HepG2 (cell line): ENCODE results near the gene OR4E1. TPM values are rescaled to one million over a fixed set of nuclear protein-coding genes. Genes with fewer than 3 reads are reported as not detected.

Source experiments
- ATAC-seq: fragments of 200-7000 bp; cut with Tn5 transposase; 3 replicates; pipeline ENCODE4 v1.9.1; 2020; ENCODE audit warnings: mild to moderate bottlenecking, moderate library complexity
- BruUV-seq: library from RNA; stranded (reverse); fragments of 400-500 nt; replicated peaks from 2 replicates; lab custom pipeline; 2021; lab: Mats Ljungman, UMichigan
- CTCF ChIA-PET: fragments of 300-600 bp; formaldehyde crosslinking; extraction: SDS; loops from one replicate; lab custom pipeline; 2021; ENCODE audit warnings: low total read pairs, inconsistent platforms, low intra/inter-chr PET ratio; lab: Yijun Ruan, JAX
- POLR2A ChIA-PET: fragments of 350-600 bp; sonication (Branson Sonifier 250); formaldehyde crosslinking; loops from one replicate; lab custom pipeline; 2020; ENCODE audit warnings: antibody characterized with exemption, inconsistent platforms; lab: Yijun Ruan, JAX
- DNase-seq: peaks from one replicate; pipeline ENCODE4 v3.0.0-alpha.2; 2015; ENCODE audit warnings: low spot score
- FAIRE-seq: peaks from 3 replicates; lab custom pipeline; 2011; peaks lifted over from hg19 to GRCh38; lab: Jason Lieb, UNC
- H2AFZ ChIP-seq: one replicate; pipeline ENCODE4 v1.6.1; 2011; ENCODE audit warnings: low read length, inconsistent platforms
- H3K27ac ChIP-seq: fragments of 300-600 bp; 3 replicates; pipeline ENCODE4 v1.8.0; 2011; ENCODE audit warnings: mixed run types, mild to moderate bottlenecking, mixed read lengths, low read length, inconsistent platforms; ENCODE audit not compliant: insufficient read depth; ENCODE audit errors: extremely low read length
- H3K27me3 ChIP-seq, 2 experiments: fragments of 200-600 bp in 1 of 2; 2 replicates in 1 of 2; 3 replicates in 1 of 2; pipeline versions ENCODE4 v1.6.0 to v1.8.0; 2011; ENCODE audit warnings: low read length in 2 of 2, mild to moderate bottlenecking in 2 of 2, moderate library complexity in 2 of 2, inconsistent platforms in 1 of 2; ENCODE audit not compliant: insufficient read depth in 2 of 2, control insufficient read depth in 1 of 2
- H3K36me3 ChIP-seq, 2 experiments: fragments of 200-600 bp in 1 of 2; replicated peaks in 1 of 2; 2 replicates in 1 of 2; 3 replicates in 1 of 2; pipeline versions ENCODE4 v1.5.1 to v1.8.0; 2011; ENCODE audit warnings: low read length in 2 of 2, inconsistent platforms in 1 of 2; ENCODE audit not compliant: insufficient read depth in 2 of 2, control insufficient read depth in 1 of 2
- H3K4me1 ChIP-seq: 2 replicates; pipeline ENCODE4 v1.5.1; 2012; ENCODE audit warnings: low read length, inconsistent platforms; ENCODE audit not compliant: insufficient read depth
- H3K4me2 ChIP-seq: 2 replicates; pipeline ENCODE4 v1.6.0; 2011; ENCODE audit warnings: low read depth, low read length, inconsistent platforms
- H3K4me3 ChIP-seq, 3 experiments: fragments of 200-600 bp in 1 of 3; sonication (generic), shearing (Covaris generic) in 1 of 3; replicated peaks in 1 of 3; 2 replicates each; pipeline ENCODE4 v1.5.1; 2011 to 2016; ENCODE audit warnings: low read length in 3 of 3, inconsistent platforms in 2 of 3, low read depth in 2 of 3, mild to moderate bottlenecking in 2 of 3, control low read depth in 1 of 3, mixed read lengths in 1 of 3; ENCODE audit not compliant: insufficient read depth in 1 of 3
- H3K79me2 ChIP-seq: one replicate; pipeline ENCODE4 v1.6.1; 2011; ENCODE audit warnings: low read length, inconsistent platforms; ENCODE audit not compliant: insufficient read depth
- H3K9ac ChIP-seq: 2 replicates; pipeline ENCODE4 v1.6.0; 2011; ENCODE audit warnings: mild to moderate bottlenecking, low read depth, low read length, inconsistent platforms; ENCODE audit not compliant: insufficient read depth
- H3K9me3 ChIP-seq: 2 replicates; pipeline ENCODE4 v1.5.1; 2012; ENCODE audit warnings: mild to moderate bottlenecking, low read length
- H4K20me1 ChIP-seq: 2 replicates; pipeline ENCODE4 v1.6.0; 2011; ENCODE audit warnings: inconsistent platforms, mild to moderate bottlenecking, low read length, moderate library complexity; ENCODE audit not compliant: insufficient read depth
- ATM ChIP-seq: fragments of 450-650 bp; IDR thresholded peaks from 2 replicates; pipeline ENCODE4 v1.7.1; 2017; ENCODE audit warnings: mild to moderate bottlenecking, borderline replicate concordance
- FOXK1 ChIP-seq: sonication (generic); formaldehyde crosslinking; IDR thresholded peaks from 2 replicates; pipeline ENCODE4 v1.4.0; 2020; ENCODE audit warnings: low read depth, missing genetic modification reagents, borderline replicate concordance
- FOXP1 ChIP-seq, 2 experiments: fragments of 450-650 bp in 1 of 2; IDR thresholded peaks; 2 replicates each; pipeline ENCODE4 v1.6.1; 2017 to 2018; ENCODE audit warnings: antibody characterized with exemption in 1 of 2
- GATA4 ChIP-seq: sonication (generic); IDR thresholded peaks from 2 replicates; pipeline ENCODE4 v1.6.1; 2016; ENCODE audit warnings: antibody characterized with exemption, low read depth, borderline replicate concordance
- HDAC2 ChIP-seq: sonication (generic); formaldehyde crosslinking; IDR thresholded peaks from 2 replicates; pipeline ENCODE4 v1.4.0; 2020; ENCODE audit warnings: missing genetic modification reagents
- KLF16 ChIP-seq, 2 experiments: sonication (generic) in 1 of 2; formaldehyde crosslinking in 1 of 2; IDR thresholded peaks; 2 replicates each; pipeline versions ENCODE4 v1.6.1 to v1.8.0; 2016 to 2023; ENCODE audit warnings: missing genetic modification reagents in 2 of 2, missing compliant biosample characterization in 1 of 2
- MIXL1 ChIP-seq: IDR thresholded peaks from 2 replicates; pipeline ENCODE4 v1.6.1; 2016
- NR2C2 ChIP-seq: sonication (generic); formaldehyde crosslinking; IDR thresholded peaks from 2 replicates; pipeline ENCODE4 v1.4.0; 2020; ENCODE audit warnings: missing genetic modification reagents, mild to moderate bottlenecking, moderate library complexity, borderline replicate concordance
- PRMT3 ChIP-seq: sonication (generic); formaldehyde crosslinking; IDR thresholded peaks from 2 replicates; pipeline ENCODE4 v1.8.1; 2022; ENCODE audit warnings: low read depth, mild to moderate bottlenecking, moderate library complexity, missing genetic modification reagents, borderline replicate concordance
- RXRB ChIP-seq: IDR thresholded peaks from 2 replicates; pipeline ENCODE4 v1.6.1; 2016; ENCODE audit warnings: borderline replicate concordance, missing genetic modification reagents, missing compliant biosample characterization
- SMC3 ChIP-seq: IDR thresholded peaks from 2 replicates; pipeline ENCODE4 v1.6.1; 2011; ENCODE audit warnings: low read length, improper control_type of control experiment
- STAG1 ChIP-seq: sonication (generic); formaldehyde crosslinking; IDR thresholded peaks from 2 replicates; pipeline ENCODE4 v1.4.0; 2020; ENCODE audit warnings: missing genetic modification reagents
- ZBTB43 ChIP-seq: sonication (generic); formaldehyde crosslinking; conservative IDR thresholded peaks from 2 replicates; pipeline ENCODE4 v1.4.0; 2020; ENCODE audit warnings: missing genetic modification reagents
- ZNF562 ChIP-seq: sonication (generic); formaldehyde crosslinking; IDR thresholded peaks from 2 replicates; pipeline ENCODE4 v1.8.0; 2022; ENCODE audit warnings: missing genetic modification reagents, borderline replicate concordance
- ZNF567 ChIP-seq: sonication (generic); formaldehyde crosslinking; IDR thresholded peaks from 2 replicates; pipeline ENCODE4 v1.8.1; 2023; ENCODE audit warnings: mild to moderate bottlenecking, missing genetic modification reagents, borderline replicate concordance
- ZNF747 ChIP-seq: sonication (generic); formaldehyde crosslinking; IDR thresholded peaks from 2 replicates; pipeline ENCODE4 v1.8.1; 2023; ENCODE audit warnings: missing genetic modification reagents, mild to moderate bottlenecking, borderline replicate concordance
- in situ Hi-C: cut with HindIII; loops from 2 replicates; pipeline ENCODE4 v1.10.0; 2017; ENCODE audit warnings: low pct_unique_long_range_greater_than_20kb; ENCODE audit not compliant: extremely low pct_ligation_motif_present
- intact Hi-C: fragments of 100-400 bp; cut with micrococcal nuclease; formaldehyde crosslinking; loops from one replicate; pipeline ENCODE4 v1.10.0; 2022; ENCODE audit not compliant: unreplicated experiment
- polyA plus RNA-seq, 8 experiments: library from polyadenylated mRNA; depleted of rRNA in 3 of 8; stranded (reverse) in 7 of 8; unstranded in 1 of 8; fragments of >200 nt; fragmentation: Illumina TruSeq in 4 of 8; extraction: Trizol in 4 of 8; gene quantifications; 2 replicates each; pipeline versions ENCODE4 v1.2.1 to v1.2.3, GENCODE V29; 2011 to 2016; ENCODE audit warnings: low read depth in 4 of 8, missing spikeins in 1 of 8, mixed read lengths in 1 of 8; ENCODE audit not compliant: insufficient read depth in 1 of 8
- total RNA-seq, 5 experiments: library from RNA; depleted of rRNA; stranded (reverse); fragments of >200 nt; fragmentation: Illumina TruSeq; extraction: Trizol; gene quantifications; 2 replicates each; pipeline ENCODE4 v1.2.3, GENCODE V29; 2016; ENCODE audit warnings: low read depth in 1 of 5
- TF ChIP-seq, protein P1 (sequence below): sonication (generic); formaldehyde crosslinking; IDR thresholded peaks from 2 replicates; pipeline ENCODE4 v1.5.1; 2020; ENCODE audit warnings: mild to moderate bottlenecking, missing genetic modification reagents, moderate library complexity

OR4E1 gene
- total and polyA plus RNA-seq, 2 of the 13 experiments (the other 11 are each of a cell fraction or from before 2014, with no cell fraction given) = not detected

GRCh38 chr14:21711360-21711961 lies 37.8 kb upstream of the OR4E1 start (continued):
- 0 out of 2 replicates have a peak, but pooled peaks have one; percentile 25 for TF ChIP-seq ZBTB43
- peak; percentile 35; the same call in 1 of the 2 replicates for TF ChIP-seq STAG1
- peak; percentile 39; the same call in 1 of the 2 replicates for TF ChIP-seq FOXK1 (CRISPR knock-in tag)
- TF ChIP-seq NR2C2 = no peak
- TF ChIP-seq RXRB (CRISPR knock-in tag) = no peak
- no peak for TF ChIP-seq FOXP1 (IDR thresholded peaks at IDR 0.05)
- TF ChIP-seq FOXP1 (CRISPR knock-in tag; IDR thresholded peaks at IDR 0.05) = 0 out of 2 replicates have a peak, but pooled peaks have one; percentile 23
- TF ChIP-seq SMC3 = 0 out of 2 replicates have a peak, but pooled peaks have one; percentile 6

DNA sequence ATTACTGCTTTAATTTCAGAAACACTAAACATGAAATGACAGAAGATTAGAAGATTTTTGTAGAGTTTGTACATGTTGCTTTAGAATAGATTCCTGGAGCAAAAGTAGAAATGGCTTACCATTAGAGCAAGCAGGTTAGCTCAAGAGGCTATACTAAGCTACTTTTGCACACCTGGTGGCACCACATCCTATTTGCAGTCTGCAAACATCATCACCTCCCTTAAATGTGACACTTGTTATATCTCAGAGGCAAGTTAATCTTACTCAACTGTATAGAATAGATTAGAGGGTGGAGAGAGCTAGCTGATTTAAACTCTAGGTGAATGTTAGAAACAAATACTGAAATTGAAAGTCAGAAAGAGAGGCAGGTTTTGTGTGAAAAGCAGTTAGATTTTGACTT lies 30.7 kb upstream of the OR4E1 start:
- POLR2A ChIA-PET = no interaction called here
- no TSS peak for BruUV-seq
- TF ChIP-seq GATA4 = no peak
- TF ChIP-seq ZNF747 = no peak
- no peak for TF ChIP-seq HDAC2
- TF ChIP-seq MIXL1 (CRISPR knock-in tag) = no peak
- TF ChIP-seq ATM = no peak
- TF ChIP-seq, protein P1, sequence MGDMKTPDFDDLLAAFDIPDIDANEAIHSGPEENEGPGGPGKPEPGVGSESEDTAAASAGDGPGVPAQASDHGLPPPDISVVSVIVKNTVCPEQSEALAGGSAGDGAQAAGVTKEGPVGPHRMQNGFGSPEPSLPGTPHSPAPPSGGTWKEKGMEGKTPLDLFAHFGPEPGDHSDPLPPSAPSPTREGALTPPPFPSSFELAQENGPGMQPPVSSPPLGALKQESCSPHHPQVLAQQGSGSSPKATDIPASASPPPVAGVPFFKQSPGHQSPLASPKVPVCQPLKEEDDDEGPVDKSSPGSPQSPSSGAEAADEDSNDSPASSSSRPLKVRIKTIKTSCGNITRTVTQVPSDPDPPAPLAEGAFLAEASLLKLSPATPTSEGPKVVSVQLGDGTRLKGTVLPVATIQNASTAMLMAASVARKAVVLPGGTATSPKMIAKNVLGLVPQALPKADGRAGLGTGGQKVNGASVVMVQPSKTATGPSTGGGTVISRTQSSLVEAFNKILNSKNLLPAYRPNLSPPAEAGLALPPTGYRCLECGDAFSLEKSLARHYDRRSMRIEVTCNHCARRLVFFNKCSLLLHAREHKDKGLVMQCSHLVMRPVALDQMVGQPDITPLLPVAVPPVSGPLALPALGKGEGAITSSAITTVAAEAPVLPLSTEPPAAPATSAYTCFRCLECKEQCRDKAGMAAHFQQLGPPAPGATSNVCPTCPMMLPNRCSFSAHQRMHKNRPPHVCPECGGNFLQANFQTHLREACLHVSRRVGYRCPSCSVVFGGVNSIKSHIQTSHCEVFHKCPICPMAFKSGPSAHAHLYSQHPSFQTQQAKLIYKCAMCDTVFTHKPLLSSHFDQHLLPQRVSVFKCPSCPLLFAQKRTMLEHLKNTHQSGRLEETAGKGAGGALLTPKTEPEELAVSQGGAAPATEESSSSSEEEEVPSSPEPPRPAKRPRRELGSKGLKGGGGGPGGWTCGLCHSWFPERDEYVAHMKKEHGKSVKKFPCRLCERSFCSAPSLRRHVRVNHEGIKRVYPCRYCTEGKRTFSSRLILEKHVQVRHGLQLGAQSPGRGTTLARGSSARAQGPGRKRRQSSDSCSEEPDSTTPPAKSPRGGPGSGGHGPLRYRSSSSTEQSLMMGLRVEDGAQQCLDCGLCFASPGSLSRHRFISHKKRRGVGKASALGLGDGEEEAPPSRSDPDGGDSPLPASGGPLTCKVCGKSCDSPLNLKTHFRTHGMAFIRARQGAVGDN (CRISPR knock-in tag) = no peak
- no peak for TF ChIP-seq ZNF567 (CRISPR knock-in tag)
- TF ChIP-seq PRMT3 (CRISPR knock-in tag) = no peak
- TF ChIP-seq KLF16 (CRISPR knock-in tag; IDR thresholded peaks at IDR 0.05) = no peak
- TF ChIP-seq ZNF562 (CRISPR knock-in tag) = no peak

More for the DNA sequence above, 30.7 kb upstream of the OR4E1 start:
- Histone ChIP-seq H2AFZ (no peak overlapping the region), H3K4me1 (no peaks in the 10 kb centered on the region), H3K27ac (no peak overlapping the region), H3K36me3 (no peaks in the 10 kb centered on the region), H4K20me1 (no peaks in the 10 kb centered on the region), H3K9me3 (no peaks in the 10 kb centered on the region), H3K9ac (no peak overlapping the region), H3K27me3 (no peaks in the 10 kb centered on the region), H3K4me3 (no peak overlapping the region), H3K79me2 (no peaks in the 10 kb centered on the region), H3K4me2 (no peak overlapping the region)
- DNase-seq (no peak), ATAC-seq (no peak), FAIRE-seq (no peak)
- in situ Hi-C loops (loop anchor here (25.0 kb wide), 1 partner anchor 92 kb away; no protein-coding TSS in a partner anchor), intact Hi-C loops (no loop called here)
- CTCF ChIA-PET = no interaction called here
